ENCODE results near the gene TTC9.
"Not testable (repeated sequence)": the region's sequence is repeated elsewhere in the genome, so short reads cannot be mapped to it uniquely, and the experiment has no call there.

TTC9 gene

DNA sequence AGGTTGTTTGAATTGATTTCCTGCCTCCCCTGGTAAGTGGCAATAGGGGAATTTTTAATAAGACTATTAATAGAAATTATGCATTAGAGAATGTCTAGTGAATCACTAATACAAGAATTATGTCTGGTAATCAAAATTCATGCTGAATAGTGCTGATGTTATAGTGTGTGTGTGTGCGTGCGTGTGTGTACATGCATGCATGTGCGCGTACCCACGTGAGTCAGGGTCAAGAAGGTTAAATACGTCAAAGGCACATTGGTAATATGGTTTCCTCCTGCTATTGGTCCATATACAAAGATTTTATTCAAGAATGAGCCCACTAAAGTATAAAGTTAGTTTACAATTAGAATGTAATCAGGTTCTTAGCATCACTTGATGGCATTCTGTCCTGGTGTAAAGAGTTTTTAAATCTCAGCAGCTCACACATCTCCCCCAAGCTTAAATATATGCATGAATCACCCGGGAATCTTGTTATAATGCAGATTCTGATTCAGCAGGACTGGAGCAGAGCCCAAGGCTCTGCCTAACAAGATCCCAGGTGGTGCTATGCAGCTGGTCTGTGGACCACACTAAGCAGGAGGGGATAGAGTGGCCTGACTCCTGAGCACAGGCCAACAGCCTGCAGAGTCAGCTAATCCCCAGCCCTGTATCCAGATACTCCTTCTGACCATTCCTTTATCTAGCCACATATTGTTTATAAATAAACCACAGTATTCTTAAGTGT lies 43.9 kb downstream of the TTC9 start:
- DNase-seq, result peak; percentile 9

DNA sequence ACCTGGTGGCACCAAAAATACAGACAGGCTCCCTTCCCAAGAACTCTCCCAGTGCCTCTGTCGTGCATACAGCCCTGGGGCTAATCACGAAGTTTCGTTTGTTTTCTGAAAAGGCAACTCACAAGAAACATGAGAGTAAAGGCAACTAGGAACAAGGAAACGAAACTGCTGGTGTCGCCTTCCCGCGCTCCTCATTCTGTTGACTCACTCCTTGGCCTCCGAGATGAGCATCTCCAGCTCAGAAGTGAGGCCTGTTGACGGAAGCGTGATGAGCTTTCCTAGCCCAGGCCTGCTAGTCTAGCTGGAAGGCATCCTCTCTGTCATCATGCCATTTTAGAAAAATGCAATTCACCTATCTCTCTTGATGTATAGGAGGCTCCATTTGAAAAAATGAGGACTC lies 50.5 kb downstream of the TTC9 start:
- DNase-seq, result no peak

DNA sequence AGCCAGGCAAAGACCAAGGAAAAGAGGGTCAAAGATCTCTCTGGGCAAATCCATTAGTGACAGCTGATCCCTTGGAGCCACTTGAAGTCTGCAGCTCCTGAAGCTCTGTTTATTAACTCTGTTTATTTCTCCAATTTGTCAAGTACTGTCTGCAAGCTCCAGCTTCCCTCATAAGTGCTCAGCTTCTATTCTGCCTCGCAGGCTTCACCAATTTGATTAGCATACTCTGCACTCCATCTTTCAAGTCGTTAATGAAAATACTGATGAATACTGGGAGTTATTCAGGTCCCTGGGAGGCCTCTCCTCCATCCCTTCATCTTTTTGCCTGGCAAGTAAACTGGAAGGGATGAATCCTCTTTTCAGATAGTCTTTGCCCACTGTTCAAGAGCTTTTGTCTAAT lies 54.3 kb downstream of the TTC9 start:
- DNase-seq, result no peak

- no peak for DNase-seq
Measured at GRCh38 chr14:70697701-70698100, 56.0 kb downstream of the TTC9 start.

- peak; percentile 10 for DNase-seq
Measured at GRCh38 chr14:70698288-70698687, 56.6 kb downstream of the TTC9 start.

DNA sequence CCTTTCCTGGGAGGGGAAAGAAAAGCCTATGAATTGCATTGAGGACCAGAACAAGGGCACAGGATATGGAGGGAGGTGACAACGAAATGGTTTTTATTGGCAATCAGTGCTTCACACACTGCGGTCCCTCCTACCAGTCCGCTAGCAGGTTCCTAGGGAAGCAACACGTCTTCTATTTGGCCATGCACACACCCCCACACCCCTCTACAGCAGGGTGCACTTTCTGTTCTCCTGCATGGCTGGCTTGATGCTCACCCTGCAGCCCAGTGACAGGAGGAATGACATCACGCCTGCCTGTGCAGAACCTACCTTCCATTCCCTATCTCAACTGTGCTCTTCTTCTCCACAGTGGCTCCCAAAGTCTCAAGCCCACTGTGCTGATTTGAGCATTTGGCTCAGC lies 57.9 kb downstream of the TTC9 start:
- no peak for DNase-seq

- DNase-seq, result no peak
Measured at GRCh38 chr14:70700955-70701585, 59.4 kb downstream of the TTC9 start.

DNA sequence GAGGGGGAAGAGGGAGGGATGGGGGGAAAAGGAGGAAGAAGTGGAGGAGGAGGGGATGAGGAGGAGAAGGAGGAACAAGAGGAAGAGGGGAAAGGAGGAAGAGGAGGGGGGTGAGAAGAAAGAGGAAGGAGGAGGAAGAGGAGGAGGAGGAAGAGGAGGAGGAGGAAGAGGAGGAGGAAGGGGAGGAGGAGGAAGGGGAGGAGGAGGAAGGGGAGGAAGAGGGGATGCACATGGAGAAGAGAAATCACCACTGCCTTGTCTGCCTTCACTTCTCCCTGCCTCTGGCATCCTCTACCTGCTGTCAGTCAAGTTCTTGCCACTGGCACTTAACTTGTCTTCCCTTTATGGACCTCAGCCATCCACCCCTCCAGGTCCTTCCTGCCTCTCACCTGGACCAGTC lies 59.9 kb downstream of the TTC9 start:
- no peak for DNase-seq

GRCh38 chr14:70702161-70702560 lies 60.4 kb downstream of the TTC9 start:
- no peak for DNase-seq

GRCh38 chr14:70703621-70704168 lies 62.0 kb downstream of the TTC9 start:
- not testable (repeated sequence) for DNase-seq

GRCh38 chr14:70704960-70705359 lies 63.2 kb downstream of the TTC9 start:
- no peak for DNase-seq

GRCh38 chr14:70706177-70706576 lies 64.5 kb downstream of the TTC9 start:
- peak; percentile 11 for DNase-seq

GRCh38 chr14:70707138-70708038 lies 65.7 kb downstream of the TTC9 start:
- peak; percentile 68 for DNase-seq

DNA sequence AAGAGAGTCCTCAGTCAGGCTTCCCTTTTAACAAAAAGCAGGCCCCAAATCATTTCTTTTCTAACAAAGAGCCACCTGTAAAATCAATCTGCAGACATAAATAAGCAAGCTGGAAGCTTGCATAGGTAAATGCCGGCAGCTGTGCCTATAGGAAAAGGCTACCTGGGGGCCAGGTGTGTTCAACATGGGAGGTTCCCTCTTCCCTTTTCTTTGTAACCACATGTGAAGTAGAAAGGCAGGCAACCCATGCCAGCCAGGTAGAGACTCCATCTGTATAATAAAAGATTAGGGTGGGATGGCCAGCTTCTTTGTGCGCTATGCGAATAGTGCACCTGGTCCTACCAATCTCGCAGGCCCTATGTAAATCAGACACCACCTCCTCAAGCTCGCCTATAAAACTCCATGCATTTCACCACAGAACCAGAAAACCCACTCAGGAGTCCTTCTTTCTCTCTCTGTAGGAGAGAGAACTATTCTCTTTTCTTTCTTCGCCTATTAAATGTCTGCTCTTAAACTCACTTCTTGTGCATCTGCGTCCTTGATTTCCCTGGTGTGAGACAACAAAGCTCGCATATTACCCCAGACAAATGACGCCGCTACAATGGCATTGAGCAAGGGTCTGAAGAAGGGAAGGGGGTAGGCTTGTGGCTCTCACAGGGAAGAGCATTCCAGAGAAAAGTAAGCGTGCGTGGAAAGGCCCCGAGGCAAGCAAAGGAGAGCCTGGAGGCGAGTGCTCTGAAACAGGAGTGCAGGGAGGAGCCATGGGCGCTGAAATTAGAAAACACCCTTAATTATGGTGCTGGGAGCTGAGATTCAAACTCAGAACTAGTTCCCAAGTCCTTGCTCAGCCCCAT lies 67.2 kb downstream of the TTC9 start:
- no peak for DNase-seq

GRCh38 chr14:70709726-70710382 lies 68.1 kb downstream of the TTC9 start:
- no peak for DNase-seq

DNA sequence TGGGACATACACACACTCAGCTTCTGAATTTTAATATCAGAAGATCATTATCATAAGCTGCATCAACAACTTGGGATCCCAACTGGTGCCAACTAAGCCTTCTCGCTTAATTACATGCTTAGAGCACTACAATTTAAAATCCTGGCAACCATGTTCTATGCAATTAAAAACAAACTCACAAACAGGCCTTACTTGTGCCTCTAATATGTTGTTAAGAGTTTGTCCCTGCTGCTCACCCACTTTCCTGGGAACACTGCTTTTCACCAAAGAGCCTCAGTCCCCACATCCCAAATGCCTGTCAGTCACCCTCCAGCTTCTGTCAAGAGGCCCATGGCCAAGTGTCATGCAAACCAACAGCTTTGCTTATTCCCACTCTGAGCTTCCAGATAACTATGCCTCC lies 69.7 kb downstream of the TTC9 start:
- no peak for DNase-seq

GRCh38 chr14:70713096-70713495 lies 71.4 kb downstream of the TTC9 start:
- DNase-seq, result no peak

DNA sequence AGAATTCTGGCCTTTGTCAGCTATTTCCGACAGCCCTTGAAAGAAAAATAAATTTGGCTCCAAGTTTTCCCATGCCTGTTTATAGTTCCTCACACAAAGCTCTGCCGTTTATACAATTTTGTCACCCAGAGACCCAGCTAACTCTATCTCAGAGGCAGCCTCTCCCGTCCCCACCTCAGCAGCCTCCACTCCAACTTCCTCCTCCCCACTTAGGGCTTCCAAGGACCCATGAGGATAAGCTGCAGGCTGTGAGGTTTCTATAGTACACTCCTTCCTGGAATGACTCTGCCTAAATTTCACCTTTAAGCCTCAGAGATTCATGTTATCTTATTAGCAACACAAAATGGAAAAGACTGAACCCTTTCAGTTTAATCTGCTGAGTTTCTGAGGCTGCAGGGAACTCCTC lies 71.8 kb downstream of the TTC9 start:
- no peak for DNase-seq

- DNase-seq, result peak; percentile 63
Measured at GRCh38 chr14:70714055-70714550, 72.4 kb downstream of the TTC9 start.

GRCh38 chr14:70716483-70716882 lies 74.8 kb downstream of the TTC9 start:
- DNase-seq, result no peak

- no peak for DNase-seq
Measured at GRCh38 chr14:70716958-70717357, 75.2 kb downstream of the TTC9 start.
